Measurements from ENCODE around the gene SORL1. TPM values are rescaled to one million over a fixed set of nuclear protein-coding genes. Genes with fewer than 3 reads are reported as not detected.

The SORL1 gene
- total and polyA plus RNA-seq, 2 of the 8 experiments (the other 6 are each of a cell fraction or from before 2014, with no cell fraction given): 38.1 to 65.5 TPM

GRCh38 chr11:121654259-121654842, 202.2 kb downstream of the SORL1 start:
- Histone ChIP-seq H3K14ac (ENCODE audit: insufficient read length) (no peak overlapping the region), H4K5ac (ENCODE audit: insufficient read length, low read depth, low read length) (no peak overlapping the region), H3K36me3 (ENCODE audit: control insufficient read depth in 2 of 4, insufficient read depth in 4 of 4, low read length in 3 of 4) (no peaks in the 10 kb centered on the region), H2AFZ (ENCODE audit: low read length) (no peak overlapping the region), H3K56ac (replicated peaks; ENCODE audit: insufficient read length, low read depth, low read length) (no peak overlapping the region), H2BK20ac (ENCODE audit: low read length) (peak overlapping the region; percentile 40; the same call in 1 of the 2 replicates), H3K27ac (ENCODE audit: low read depth, low read length) (no peak overlapping the region), H3K9ac (replicated peaks in 1 of 4; ENCODE audit: extremely low read depth in 1 of 4, low read depth in 3 of 4, low read length in 3 of 4) (no peak overlapping the region), H4K91ac (replicated peaks; ENCODE audit: insufficient read length, low read length) (no peak overlapping the region), H2BK15ac (ENCODE audit: low read length) (no peak overlapping the region), H3K79me2 (ENCODE audit: control insufficient read depth in 1 of 2, insufficient read depth in 2 of 2, low read length in 2 of 2) (no peaks in the 10 kb centered on the region), H3K23ac (ENCODE audit: insufficient read length) (no peak overlapping the region), H3K79me1 (ENCODE audit: low read depth, low read length) (no peaks in the 10 kb centered on the region), H3K4ac (replicated peaks; ENCODE audit: insufficient read length, low read depth, low read length) (no peak overlapping the region), H2BK12ac (ENCODE audit: low read depth, low read length) (0 out of 2 replicates have a peak overlapping the region, but pooled peaks have one; percentile 91), H3K18ac (ENCODE audit: extremely low read depth, low read length) (no peak overlapping the region), H3K4me1 (replicated peaks in 1 of 4; ENCODE audit: control insufficient read depth in 3 of 4, insufficient read depth in 4 of 4, low read length in 3 of 4) (peaks cover 7 to 13% (median 11%) of the 10 kb centered on the region in 4 experiments), H3K27me3 (replicated peaks in 1 of 4; ENCODE audit: control insufficient read depth in 3 of 4, extremely low read depth in 1 of 4, insufficient read depth in 3 of 4, low read length in 3 of 4) (no peaks in the 10 kb centered on the region), H4K20me1 (replicated peaks in 1 of 2; ENCODE audit: control insufficient read depth in 1 of 2, insufficient read depth in 2 of 2, low read length in 2 of 2) (no peaks in the 10 kb centered on the region), H2AK5ac (ENCODE audit: low read depth, low read length) (no peak overlapping the region), H4K8ac (ENCODE audit: extremely low read depth, insufficient read depth, low read length) (no peak overlapping the region), H3K9me3 (ENCODE audit: insufficient read depth in 2 of 2, low read depth in 1 of 2, low read length in 1 of 2) (peaks cover 10 to 13% of the 10 kb centered on the region in 2 experiments; a peak in 3 of 4 replicates), H2BK5ac (ENCODE audit: low read depth, low read length) (0 out of 2 replicates have a peak overlapping the region, but pooled peaks have one; percentile 64), H2BK120ac (replicated peaks; ENCODE audit: low read depth, low read length) (no peak overlapping the region), H3K4me3 (ENCODE audit: extremely low read depth in 1 of 4, insufficient read depth in 2 of 4, low read depth in 3 of 4, low read length in 4 of 4) (no peak overlapping the region), H3K4me2 (ENCODE audit: insufficient read depth in 1 of 2, low read depth in 2 of 2, low read length in 2 of 2) (peak overlapping the region in 1 of 2 experiments; percentile 42; a peak in 1 of 4 replicates), H3K23me2 (ENCODE audit: low read depth, low read length) (peaks cover 7% of the 10 kb centered on the region; the same call in 1 of the 2 replicates)
- ChIA-PET POLR2A (ENCODE audit: partially characterized antibody) (interaction anchor here (0.7 to 1.7 kb wide), 5 partner anchors 11 to 633 kb away, joined by 3 to 7 read pairs (median 3); no protein-coding TSS in a partner anchor), CTCF (ENCODE audit: partially characterized antibody) (interaction anchor here (0.5 to 7.5 kb wide), 74 partner anchors 10 to 903 kb away, joined by 3 to 75 read pairs (median 4); partner anchors contain the start of gene BLID)
- FAIRE-seq (no peak), DNase-seq (ENCODE audit: low read depth in 1 of 2, low spot score in 2 of 2) (no peak)
- 82% methylated on average over 8 of the region's 8 CpGs; no CpG with 5 or more reads in 1 of the 2 experiments for WGBS, 2 experiments (ENCODE audit: extremely low coverage in 1 of 2, insufficient coverage in 1 of 2, insufficient read length in 1 of 2, insufficient replicate concordance in 2 of 2, low coverage in 1 of 2, low lambda C conversion rate in 2 of 2, missing lambda C conversion rate in 1 of 2)
- TF ChIP-seq CHD1 (IDR thresholded peaks at IDR 0.05; ENCODE audit: low read depth, low read length): no peak
- no peak for TF ChIP-seq RNF2 (IDR thresholded peaks at IDR 0.05; ENCODE audit: borderline replicate concordance, low read depth, low read length, missing control alignments, poor library complexity, severe bottlenecking)
- no peak for TF ChIP-seq HDAC2 (IDR thresholded peaks at IDR 0.05; ENCODE audit: borderline replicate concordance in 1 of 2, low read depth in 2 of 2, low read length in 2 of 2)
- no peak for TF ChIP-seq TEAD4 (IDR thresholded peaks at IDR 0.05; ENCODE audit: low read depth, low read length)
- TF ChIP-seq TCF12 (IDR thresholded peaks at IDR 0.05; ENCODE audit: low read depth, low read length): no peak
- TF ChIP-seq RBBP5 (IDR thresholded peaks at IDR 0.05; ENCODE audit: borderline replicate concordance, low read depth, low read length): no peak
- no peak for TF ChIP-seq USF2 (IDR thresholded peaks at IDR 0.05; ENCODE audit: low read length)
- no peak for TF ChIP-seq CTBP2 (IDR thresholded peaks at IDR 0.05; ENCODE audit: borderline replicate concordance, insufficient read depth, insufficient read length, low read length)
- no peak for TF ChIP-seq PHF8 (conservative IDR thresholded peaks at IDR 0.05; ENCODE audit: low read depth, low read length)
- no peak for TF ChIP-seq SAP30 (IDR thresholded peaks at IDR 0.05; ENCODE audit: insufficient read depth, insufficient replicate concordance, low read length)

Measured in H1 (cell line).